ENCODE measurements around the gene C1QTNF1.

Gene C1QTNF1

GRCh38 chr17:78992542-78993212 lies 31.3 kb upstream of the C1QTNF1 start:
- DNase-seq (ENCODE audit: low spot score), result no peak

- DNase-seq (ENCODE audit: low spot score), result no peak
Observed at GRCh38 chr17:78993241-78993956, 30.6 kb upstream of the C1QTNF1 start.

GRCh38 chr17:78993981-78994671 lies 29.8 kb upstream of the C1QTNF1 start:
- DNase-seq (ENCODE audit: low spot score), result no peak

GRCh38 chr17:78995022-78995760 lies 28.8 kb upstream of the C1QTNF1 start:
- no peak for DNase-seq (ENCODE audit: low spot score)

GRCh38 chr17:78995761-78996451 lies 28.1 kb upstream of the C1QTNF1 start:
- DNase-seq (ENCODE audit: low spot score), result no peak

- DNase-seq (ENCODE audit: low spot score), result no peak
Observed at GRCh38 chr17:78996781-78997201, 27.2 kb upstream of the C1QTNF1 start.

- no peak for DNase-seq (ENCODE audit: low spot score)
Observed at GRCh38 chr17:78997231-78997741, 26.7 kb upstream of the C1QTNF1 start.

GRCh38 chr17:78997881-78998280 lies 26.1 kb upstream of the C1QTNF1 start:
- no peak for DNase-seq (ENCODE audit: low spot score)

GRCh38 chr17:78998311-78999055 lies 25.5 kb upstream of the C1QTNF1 start:
- DNase-seq (ENCODE audit: low spot score), result no peak

GRCh38 chr17:78999056-78999768 lies 24.8 kb upstream of the C1QTNF1 start:
- no peak for DNase-seq (ENCODE audit: low spot score)

GRCh38 chr17:78999947-79000395 lies 24.0 kb upstream of the C1QTNF1 start:
- no peak for DNase-seq (ENCODE audit: low spot score)

- DNase-seq (ENCODE audit: low spot score), result no peak
Observed at GRCh38 chr17:79000396-79001189, 23.4 kb upstream of the C1QTNF1 start.

- no peak for DNase-seq (ENCODE audit: low spot score)
Observed at GRCh38 chr17:79001190-79002020, 22.6 kb upstream of the C1QTNF1 start.

- no peak for DNase-seq (ENCODE audit: low spot score)
Observed at GRCh38 chr17:79002291-79002690, 21.7 kb upstream of the C1QTNF1 start.

GRCh38 chr17:79002796-79003593 lies 21.0 kb upstream of the C1QTNF1 start:
- DNase-seq (ENCODE audit: low spot score), result no peak

- DNase-seq (ENCODE audit: low spot score), result no peak
Observed at GRCh38 chr17:79003661-79004411, 20.1 kb upstream of the C1QTNF1 start.
